HepG2 (cell line): ENCODE results near the gene MPI. TPM values are rescaled to one million over a fixed set of nuclear protein-coding genes. Genes with fewer than 3 reads are reported as not detected.

Experiments
- CREB1 ChIP-seq, 2 experiments: fragments of 450-650 bp in 1 of 2; IDR thresholded peaks; 2 replicates each; pipeline ENCODE4 v1.6.1; 2016 to 2017; ENCODE audit warnings: control low read depth in 1 of 2, mild to moderate bottlenecking in 1 of 2, missing compliant biosample characterization in 1 of 2, missing genetic modification characterization in 1 of 2
- FOSL2 ChIP-seq: sonication (generic); formaldehyde crosslinking; IDR thresholded peaks from 2 replicates; pipeline ENCODE4 v1.4.0; 2020; ENCODE audit warnings: missing genetic modification reagents
- KAT7 ChIP-seq: IDR thresholded peaks from 2 replicates; pipeline ENCODE4 v1.6.1; 2018; ENCODE audit warnings: borderline replicate concordance, missing compliant biosample characterization
- NFE2 ChIP-seq: sonication (generic); formaldehyde crosslinking; IDR thresholded peaks from 2 replicates; pipeline ENCODE4 v1.4.0; 2020; ENCODE audit warnings: missing genetic modification reagents
- NFYC ChIP-seq: IDR thresholded peaks from 2 replicates; pipeline ENCODE4 v1.6.1; 2016; ENCODE audit warnings: missing genetic modification reagents, missing compliant biosample characterization
- PAWR ChIP-seq: sonication (generic); formaldehyde crosslinking; IDR thresholded peaks from 2 replicates; pipeline ENCODE4 v1.4.0; 2020; ENCODE audit warnings: missing genetic modification reagents, mild to moderate bottlenecking, borderline replicate concordance
- REPIN1 ChIP-seq: sonication (generic); formaldehyde crosslinking; IDR thresholded peaks from 2 replicates; pipeline ENCODE4 v1.8.0; 2022; ENCODE audit warnings: missing genetic modification reagents, low read depth, mild to moderate bottlenecking, borderline replicate concordance
- SMARCC2 ChIP-seq: fragments of 450-650 bp; IDR thresholded peaks from 2 replicates; pipeline ENCODE4 v1.6.1; 2017; ENCODE audit warnings: antibody characterized with exemption, mild to moderate bottlenecking
- TOPORS ChIP-seq: sonication (generic); formaldehyde crosslinking; IDR thresholded peaks from 2 replicates; pipeline ENCODE4 v1.8.0; 2023; ENCODE audit warnings: mild to moderate bottlenecking, missing genetic modification reagents
- U2AF1 ChIP-seq: fragments of 200-400 bp; formaldehyde crosslinking; optimal IDR thresholded peaks from 2 replicates; pipeline ENCODE3; 2017; ENCODE audit warnings: mild to moderate bottlenecking, low read depth, low read length
- XBP1 ChIP-seq: sonication (generic); formaldehyde crosslinking; IDR thresholded peaks from 2 replicates; pipeline ENCODE4 v1.5.0; 2020; ENCODE audit warnings: missing genetic modification reagents
- ZMAT3 ChIP-seq: sonication (generic); formaldehyde crosslinking; conservative IDR thresholded peaks from 2 replicates; pipeline ENCODE4 v1.7.0; 2021; ENCODE audit warnings: missing genetic modification reagents
- ZNF234 ChIP-seq: sonication (generic); formaldehyde crosslinking; conservative IDR thresholded peaks from 2 replicates; pipeline ENCODE4 v1.5.1; 2020; ENCODE audit warnings: mild to moderate bottlenecking, missing genetic modification reagents
- ZNF652 ChIP-seq: IDR thresholded peaks from 2 replicates; pipeline ENCODE4 v1.6.1; 2016; ENCODE audit warnings: low read depth, borderline replicate concordance
- ZNF792 ChIP-seq: IDR thresholded peaks from 2 replicates; pipeline ENCODE4 v1.6.1; 2016
- ZNF841 ChIP-seq: sonication (generic); formaldehyde crosslinking; IDR thresholded peaks from 2 replicates; pipeline ENCODE4 v1.8.1; 2023; ENCODE audit warnings: missing genetic modification reagents, borderline replicate concordance
- polyA plus RNA-seq, 8 experiments: library from polyadenylated mRNA; depleted of rRNA in 3 of 8; stranded (reverse) in 7 of 8; unstranded in 1 of 8; fragments of >200 nt; fragmentation: Illumina TruSeq in 4 of 8; extraction: Trizol in 4 of 8; gene quantifications; 2 replicates each; pipeline versions ENCODE4 v1.2.1 to v1.2.3, GENCODE V29; 2011 to 2016; ENCODE audit warnings: low read depth in 4 of 8, missing spikeins in 1 of 8, mixed read lengths in 1 of 8; ENCODE audit not compliant: insufficient read depth in 1 of 8
- total RNA-seq, 5 experiments: library from RNA; depleted of rRNA; stranded (reverse); fragments of >200 nt; fragmentation: Illumina TruSeq; extraction: Trizol; gene quantifications; 2 replicates each; pipeline ENCODE4 v1.2.3, GENCODE V29; 2016; ENCODE audit warnings: low read depth in 1 of 5
- TF ChIP-seq, protein P1 (sequence below): sonication (generic); formaldehyde crosslinking; IDR thresholded peaks from 2 replicates; pipeline ENCODE4 v1.4.0; 2020; ENCODE audit warnings: low read depth, missing genetic modification reagents
- TF ChIP-seq, protein P2 (sequence below): sonication (generic); formaldehyde crosslinking; IDR thresholded peaks from 2 replicates; pipeline ENCODE4 v1.5.1; 2020; ENCODE audit warnings: mild to moderate bottlenecking, missing genetic modification reagents, borderline replicate concordance
- TF ChIP-seq, protein P3 (sequence below): sonication (generic); formaldehyde crosslinking; IDR thresholded peaks from 2 replicates; pipeline ENCODE4 v1.8.0; 2022; ENCODE audit warnings: mild to moderate bottlenecking, missing genetic modification reagents, borderline replicate concordance
- TF ChIP-seq, protein P4 (sequence below): IDR thresholded peaks from 2 replicates; pipeline ENCODE4 v1.6.1; 2016; ENCODE audit warnings: missing biosample characterization, missing genetic modification reagents, low read depth
- TF ChIP-seq, protein P5 (sequence below): sonication (generic); formaldehyde crosslinking; IDR thresholded peaks from 2 replicates; pipeline ENCODE4 v1.4.0; 2020; ENCODE audit warnings: mild to moderate bottlenecking, missing genetic modification reagents

The MPI gene
- total and polyA plus RNA-seq, 2 of the 13 experiments (the other 11 are each of a cell fraction or from before 2014, with no cell fraction given), result 36.9 to 63.5 TPM

DNA sequence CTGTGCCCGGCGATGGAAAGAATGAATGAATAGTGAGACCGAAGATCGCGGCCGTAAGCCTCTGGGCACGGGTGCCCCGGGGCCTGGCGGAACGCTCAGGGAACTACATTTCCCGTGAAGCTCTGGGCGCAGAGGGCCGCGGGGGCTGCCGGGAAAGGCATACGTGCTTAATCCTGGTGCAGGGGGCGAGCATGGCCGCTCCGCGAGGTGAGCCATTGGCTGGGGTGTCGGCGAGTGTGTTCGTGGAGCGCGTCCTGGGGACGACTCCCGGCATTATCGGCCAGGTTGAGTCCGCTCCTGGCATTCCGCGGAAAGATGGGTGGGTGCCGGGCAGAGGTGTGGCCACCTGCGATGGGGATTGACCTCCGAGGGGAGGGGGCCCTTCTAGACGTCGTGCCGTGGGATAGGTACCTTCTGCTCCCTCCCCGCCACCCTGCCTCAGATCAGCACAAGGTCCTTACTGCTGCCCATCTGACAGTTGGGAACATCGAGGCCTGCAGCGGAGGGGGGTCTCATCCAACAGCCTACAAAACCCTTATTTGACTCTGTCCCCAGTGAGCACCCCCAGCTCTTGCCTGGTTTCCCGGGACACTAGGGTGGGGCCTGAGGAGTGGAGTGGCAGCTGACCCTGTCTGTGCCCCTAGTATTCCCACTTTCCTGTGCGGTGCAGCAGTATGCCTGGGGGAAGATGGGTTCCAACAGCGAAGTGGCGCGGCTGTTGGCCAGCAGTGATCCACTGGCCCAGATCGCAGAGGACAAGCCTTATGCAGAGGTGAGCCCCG lies at the start of gene MPI (continued):
- TF ChIP-seq, protein P1, sequence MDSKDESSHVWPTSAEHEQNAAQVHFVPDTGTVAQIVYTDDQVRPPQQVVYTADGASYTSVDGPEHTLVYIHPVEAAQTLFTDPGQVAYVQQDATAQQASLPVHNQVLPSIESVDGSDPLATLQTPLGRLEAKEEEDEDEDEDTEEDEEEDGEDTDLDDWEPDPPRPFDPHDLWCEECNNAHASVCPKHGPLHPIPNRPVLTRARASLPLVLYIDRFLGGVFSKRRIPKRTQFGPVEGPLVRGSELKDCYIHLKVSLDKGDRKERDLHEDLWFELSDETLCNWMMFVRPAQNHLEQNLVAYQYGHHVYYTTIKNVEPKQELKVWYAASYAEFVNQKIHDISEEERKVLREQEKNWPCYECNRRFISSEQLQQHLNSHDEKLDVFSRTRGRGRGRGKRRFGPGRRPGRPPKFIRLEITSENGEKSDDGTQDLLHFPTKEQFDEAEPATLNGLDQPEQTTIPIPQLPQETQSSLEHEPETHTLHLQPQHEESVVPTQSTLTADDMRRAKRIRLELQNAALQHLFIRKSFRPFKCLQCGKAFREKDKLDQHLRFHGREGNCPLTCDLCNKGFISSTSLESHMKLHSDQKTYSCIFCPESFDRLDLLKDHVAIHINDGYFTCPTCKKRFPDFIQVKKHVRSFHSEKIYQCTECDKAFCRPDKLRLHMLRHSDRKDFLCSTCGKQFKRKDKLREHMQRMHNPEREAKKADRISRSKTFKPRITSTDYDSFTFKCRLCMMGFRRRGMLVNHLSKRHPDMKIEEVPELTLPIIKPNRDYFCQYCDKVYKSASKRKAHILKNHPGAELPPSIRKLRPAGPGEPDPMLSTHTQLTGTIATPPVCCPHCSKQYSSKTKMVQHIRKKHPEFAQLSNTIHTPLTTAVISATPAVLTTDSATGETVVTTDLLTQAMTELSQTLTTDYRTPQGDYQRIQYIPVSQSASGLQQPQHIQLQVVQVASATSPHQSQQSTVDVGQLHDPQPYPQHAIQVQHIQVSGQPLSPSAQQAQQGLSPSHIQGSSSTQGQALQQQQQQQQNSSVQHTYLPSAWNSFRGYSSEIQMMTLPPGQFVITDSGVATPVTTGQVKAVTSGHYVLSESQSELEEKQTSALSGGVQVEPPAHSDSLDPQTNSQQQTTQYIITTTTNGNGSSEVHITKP (CRISPR knock-in tag), result peak; percentile 39; the same call in 1 of the 2 replicates
- TF ChIP-seq ZNF792 (peak; percentile 83), ZNF841 (CRISPR knock-in tag) (no peak), NFYC (CRISPR knock-in tag) (peak; percentile 55; the same call in 1 of the 2 replicates), SMARCC2 (no peak), REPIN1 (CRISPR knock-in tag) (no peak), XBP1 (CRISPR knock-in tag) (no peak), PAWR (no peak), ZNF652 (no peak), KAT7 (CRISPR knock-in tag) (peak; percentile 87; the same call in 1 of the 2 replicates), U2AF1 (peak; percentile 42), ZNF234 (CRISPR knock-in tag) (no peak), TOPORS (CRISPR knock-in tag) (0 out of 2 replicates have a peak, but pooled peaks have one; percentile 68), NFE2 (no peak), CREB1 (IDR thresholded peaks at IDR 0.05) (peak; percentile 74), CREB1 (CRISPR knock-in tag; IDR thresholded peaks at IDR 0.05) (peak; percentile 93), FOSL2 (CRISPR knock-in tag) (0 out of 2 replicates have a peak, but pooled peaks have one; percentile 5), ZMAT3 (CRISPR knock-in tag) (no peak; the same call in 1 of the 2 replicates)
- TF ChIP-seq, protein P2, sequence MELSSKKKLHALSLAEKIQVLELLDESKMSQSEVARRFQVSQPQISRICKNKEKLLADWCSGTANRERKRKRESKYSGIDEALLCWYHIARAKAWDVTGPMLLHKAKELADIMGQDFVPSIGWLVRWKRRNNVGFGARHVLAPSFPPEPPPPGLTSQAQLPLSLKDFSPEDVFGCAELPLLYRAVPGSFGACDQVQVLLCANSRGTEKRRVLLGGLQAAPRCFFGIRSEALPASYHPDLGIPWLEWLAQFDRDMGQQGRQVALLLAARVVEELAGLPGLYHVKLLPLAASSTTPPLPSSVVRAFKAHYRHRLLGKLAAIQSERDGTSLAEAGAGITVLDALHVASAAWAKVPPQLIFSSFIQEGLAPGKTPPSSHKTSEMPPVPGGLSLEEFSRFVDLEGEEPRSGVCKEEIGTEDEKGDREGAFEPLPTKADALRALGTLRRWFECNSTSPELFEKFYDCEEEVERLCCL (CRISPR knock-in tag), result peak; percentile 53; the same call in 1 of the 2 replicates
- TF ChIP-seq, protein P3, sequence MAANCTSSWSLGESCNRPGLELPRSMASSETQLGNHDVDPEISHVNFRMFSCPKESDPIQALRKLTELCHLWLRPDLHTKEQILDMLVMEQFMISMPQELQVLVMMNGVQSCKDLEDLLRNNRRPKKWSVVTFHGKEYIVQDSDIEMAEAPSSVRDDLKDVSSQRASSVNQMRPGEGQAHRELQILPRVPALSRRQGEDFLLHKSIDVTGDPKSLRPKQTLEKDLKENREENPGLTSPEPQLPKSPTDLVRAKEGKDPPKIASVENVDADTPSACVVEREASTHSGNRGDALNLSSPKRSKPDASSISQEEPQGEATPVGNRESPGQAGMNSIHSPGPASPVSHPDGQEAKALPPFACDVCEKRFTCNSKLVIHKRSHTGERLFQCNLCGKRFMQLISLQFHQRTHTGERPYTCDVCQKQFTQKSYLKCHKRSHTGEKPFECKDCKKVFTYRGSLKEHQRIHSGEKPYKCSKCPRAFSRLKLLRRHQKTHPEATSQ (CRISPR knock-in tag), result no peak
- TF ChIP-seq, protein P4, sequence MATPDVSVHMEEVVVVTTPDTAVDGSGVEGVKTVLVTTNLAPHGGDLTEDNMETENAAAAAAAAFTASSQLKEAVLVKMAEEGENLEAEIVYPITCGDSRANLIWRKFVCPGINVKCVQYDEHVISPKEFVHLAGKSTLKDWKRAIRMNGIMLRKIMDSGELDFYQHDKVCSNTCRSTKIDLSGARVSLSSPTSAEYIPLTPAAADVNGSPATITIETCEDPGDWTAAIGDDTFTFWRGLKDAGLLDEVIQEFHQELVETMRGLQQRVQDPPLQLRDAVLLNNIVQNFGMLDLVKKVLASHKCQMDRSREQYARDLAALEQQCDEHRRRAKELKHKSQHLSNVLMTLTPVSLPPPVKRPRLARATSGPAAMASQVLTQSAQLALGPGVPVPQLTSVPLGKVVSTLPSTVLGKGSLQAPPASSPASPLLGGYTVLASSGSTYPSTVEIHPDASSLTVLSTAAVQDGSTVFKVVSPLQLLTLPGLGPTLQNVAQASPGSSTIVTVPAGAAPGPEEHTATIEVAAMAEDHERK (CRISPR knock-in tag), result no peak
- TF ChIP-seq, protein P5, sequence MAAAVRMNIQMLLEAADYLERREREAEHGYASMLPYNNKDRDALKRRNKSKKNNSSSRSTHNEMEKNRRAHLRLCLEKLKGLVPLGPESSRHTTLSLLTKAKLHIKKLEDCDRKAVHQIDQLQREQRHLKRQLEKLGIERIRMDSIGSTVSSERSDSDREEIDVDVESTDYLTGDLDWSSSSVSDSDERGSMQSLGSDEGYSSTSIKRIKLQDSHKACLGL, result peak; percentile 77
